ENCODE data around the gene SYT9.

GRCh38 chr11:7480113-7480512, 228.4 kb downstream of the SYT9 start:
- TF ChIP-seq ELF1 (IDR thresholded peaks at IDR 0.05) (no peak), EP300 (IDR thresholded peaks at IDR 0.05; ENCODE audit: borderline replicate concordance in 1 of 2, low read depth in 1 of 2, low read length in 1 of 2) (no peak), GATA2 (CRISPR knock-in tag; IDR thresholded peaks at IDR 0.05) (no peak), POLR2AphosphoS5 (IDR thresholded peaks at IDR 0.05; ENCODE audit: low read depth, low read length) (no peak), RCOR1 (IDR thresholded peaks at IDR 0.05; ENCODE audit: low read length) (no peak), GABPA (IDR thresholded peaks at IDR 0.05; ENCODE audit: low read depth) (no peak), MAX (IDR thresholded peaks at IDR 0.05; ENCODE audit: low read depth) (no peak), SIN3A (IDR thresholded peaks at IDR 0.05; ENCODE audit: borderline replicate concordance, low read depth, low read length) (no peak)
- TF ChIP-seq, protein P1, sequence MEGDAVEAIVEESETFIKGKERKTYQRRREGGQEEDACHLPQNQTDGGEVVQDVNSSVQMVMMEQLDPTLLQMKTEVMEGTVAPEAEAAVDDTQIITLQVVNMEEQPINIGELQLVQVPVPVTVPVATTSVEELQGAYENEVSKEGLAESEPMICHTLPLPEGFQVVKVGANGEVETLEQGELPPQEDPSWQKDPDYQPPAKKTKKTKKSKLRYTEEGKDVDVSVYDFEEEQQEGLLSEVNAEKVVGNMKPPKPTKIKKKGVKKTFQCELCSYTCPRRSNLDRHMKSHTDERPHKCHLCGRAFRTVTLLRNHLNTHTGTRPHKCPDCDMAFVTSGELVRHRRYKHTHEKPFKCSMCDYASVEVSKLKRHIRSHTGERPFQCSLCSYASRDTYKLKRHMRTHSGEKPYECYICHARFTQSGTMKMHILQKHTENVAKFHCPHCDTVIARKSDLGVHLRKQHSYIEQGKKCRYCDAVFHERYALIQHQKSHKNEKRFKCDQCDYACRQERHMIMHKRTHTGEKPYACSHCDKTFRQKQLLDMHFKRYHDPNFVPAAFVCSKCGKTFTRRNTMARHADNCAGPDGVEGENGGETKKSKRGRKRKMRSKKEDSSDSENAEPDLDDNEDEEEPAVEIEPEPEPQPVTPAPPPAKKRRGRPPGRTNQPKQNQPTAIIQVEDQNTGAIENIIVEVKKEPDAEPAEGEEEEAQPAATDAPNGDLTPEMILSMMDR (IDR thresholded peaks at IDR 0.05), result no peak
